Iris pigment epithelial cell (primary cell): ENCODE results near the gene MITF.

Source experiments
- DNase-seq: peaks from one replicate; pipeline ENCODE4 v3.0.0-alpha.2; 2011; ENCODE audit warnings: low read depth

Gene MITF

GRCh38 chr3:69755795-69756194 is 16.5 kb downstream of the MITF start:
- no peak for DNase-seq

DNA sequence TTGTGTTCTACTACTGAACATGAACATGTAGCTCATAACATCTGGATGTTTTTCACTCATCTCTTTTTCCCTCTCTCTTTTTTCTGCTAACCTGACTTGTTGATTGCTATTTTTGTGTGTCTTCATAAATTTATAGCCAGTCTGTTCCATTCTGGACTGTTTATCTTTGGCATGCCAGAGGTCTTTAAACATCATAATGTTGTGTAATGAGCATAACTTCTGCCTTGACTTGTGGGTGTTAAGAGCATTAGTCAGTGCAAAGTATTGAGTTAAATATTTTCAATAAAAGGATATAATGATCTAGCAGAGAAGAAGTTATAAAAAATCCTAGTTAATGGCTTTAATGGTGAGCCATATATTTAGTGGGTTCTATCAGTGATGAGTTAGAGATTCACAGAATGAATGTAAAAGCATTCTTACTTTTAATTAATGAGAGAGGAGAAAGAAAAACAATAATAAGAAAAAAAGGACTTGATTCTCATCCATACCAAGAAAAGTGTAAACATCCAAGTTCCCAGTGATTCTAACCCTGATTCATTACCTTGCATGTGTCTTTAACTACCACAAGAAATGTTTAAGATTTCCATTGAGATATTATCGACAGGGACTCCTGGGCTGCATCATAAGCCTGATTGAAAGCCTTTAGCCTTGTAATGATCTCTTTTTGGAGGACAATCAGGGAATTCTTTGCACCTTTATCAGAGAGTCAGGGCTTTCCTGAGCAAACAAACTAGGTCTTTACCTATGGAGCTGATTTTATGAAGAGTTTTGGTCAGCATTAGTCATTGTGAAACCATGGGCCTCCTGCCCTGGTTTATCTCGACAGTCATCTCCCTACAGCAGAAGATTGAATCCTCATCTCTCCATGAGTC is 22.9 kb downstream of the MITF start:
- peak; percentile 95 for DNase-seq

GRCh38 chr3:69762768-69763229 is 23.5 kb downstream of the MITF start:
- DNase-seq: no peak

GRCh38 chr3:69763458-69763857 is 24.2 kb downstream of the MITF start:
- DNase-seq: no peak

- DNase-seq: no peak
Observed at GRCh38 chr3:69764121-69764741, 25.0 kb downstream of the MITF start.

- DNase-seq: no peak
Observed at GRCh38 chr3:69764861-69765260, 25.6 kb downstream of the MITF start.

DNA sequence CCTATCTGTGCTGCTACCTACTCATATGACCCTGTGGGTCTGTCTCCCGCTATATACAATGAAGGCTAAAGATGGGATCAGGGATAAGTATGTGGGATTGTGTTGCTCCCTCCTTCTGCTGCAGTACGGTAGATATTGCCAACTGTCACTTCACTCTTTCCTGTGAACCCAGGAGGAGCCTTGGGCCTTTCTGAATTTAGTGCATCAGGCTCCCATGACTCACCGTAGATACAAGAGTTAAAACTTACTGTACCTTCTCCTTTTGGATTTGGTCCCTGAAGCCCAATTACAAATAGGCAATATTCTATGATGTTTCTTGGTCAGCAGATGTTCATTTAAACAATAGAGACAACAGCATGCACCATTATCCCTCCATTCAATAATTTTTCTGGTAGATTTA is 27.4 kb downstream of the MITF start:
- DNase-seq: no peak

DNA sequence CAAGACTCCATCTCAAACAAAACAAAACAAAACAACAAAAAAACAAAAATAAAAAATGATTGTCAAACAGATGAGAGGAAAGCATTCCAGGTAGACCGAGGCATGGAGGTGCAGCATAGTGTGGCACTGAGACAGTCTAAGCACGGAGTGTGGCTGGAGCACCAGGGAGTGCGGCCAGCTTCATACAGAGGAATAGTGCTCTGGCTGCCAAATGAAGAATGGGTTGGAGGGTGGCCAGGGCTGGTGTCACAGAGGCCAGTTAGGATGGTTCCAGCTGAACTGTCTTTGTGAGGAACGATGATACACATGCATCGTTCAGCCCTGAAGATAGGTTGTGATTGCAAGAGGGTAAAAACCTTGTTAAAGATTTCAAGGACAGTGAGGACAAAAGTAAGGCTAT is 28.3 kb downstream of the MITF start:
- DNase-seq: no peak

GRCh38 chr3:69768438-69768837 is 29.2 kb downstream of the MITF start:
- no peak for DNase-seq

GRCh38 chr3:69770219-69770618 is 31.0 kb downstream of the MITF start:
- peak; percentile 64 for DNase-seq

GRCh38 chr3:69770976-69771634 is 31.8 kb downstream of the MITF start:
- DNase-seq: peak; percentile 55

GRCh38 chr3:69772152-69772867 is 33.0 kb downstream of the MITF start:
- DNase-seq: no peak

DNA sequence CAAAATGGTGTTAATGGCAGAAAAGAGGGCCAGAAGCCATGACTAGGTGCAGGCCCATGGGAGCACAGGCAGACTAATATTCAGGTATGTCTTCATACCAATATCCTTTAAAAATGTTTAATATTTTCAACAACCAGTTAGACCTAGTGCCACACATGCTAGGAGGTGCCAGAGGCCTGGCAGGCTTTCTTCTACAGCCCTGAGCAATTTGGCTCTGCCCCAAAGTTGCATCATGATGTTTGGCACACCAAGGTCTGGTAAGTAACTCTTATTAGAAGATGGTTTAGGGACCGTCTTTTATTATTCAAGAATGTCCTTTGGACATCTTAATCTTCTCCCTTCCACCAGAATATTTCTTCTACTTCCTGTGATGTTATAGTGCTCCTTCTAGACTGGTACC is 34.8 kb downstream of the MITF start:
- DNase-seq: no peak

GRCh38 chr3:69775751-69776150 is 36.5 kb downstream of the MITF start:
- no peak for DNase-seq

- DNase-seq: no peak
Observed at GRCh38 chr3:69776289-69776688, 37.0 kb downstream of the MITF start.

DNA sequence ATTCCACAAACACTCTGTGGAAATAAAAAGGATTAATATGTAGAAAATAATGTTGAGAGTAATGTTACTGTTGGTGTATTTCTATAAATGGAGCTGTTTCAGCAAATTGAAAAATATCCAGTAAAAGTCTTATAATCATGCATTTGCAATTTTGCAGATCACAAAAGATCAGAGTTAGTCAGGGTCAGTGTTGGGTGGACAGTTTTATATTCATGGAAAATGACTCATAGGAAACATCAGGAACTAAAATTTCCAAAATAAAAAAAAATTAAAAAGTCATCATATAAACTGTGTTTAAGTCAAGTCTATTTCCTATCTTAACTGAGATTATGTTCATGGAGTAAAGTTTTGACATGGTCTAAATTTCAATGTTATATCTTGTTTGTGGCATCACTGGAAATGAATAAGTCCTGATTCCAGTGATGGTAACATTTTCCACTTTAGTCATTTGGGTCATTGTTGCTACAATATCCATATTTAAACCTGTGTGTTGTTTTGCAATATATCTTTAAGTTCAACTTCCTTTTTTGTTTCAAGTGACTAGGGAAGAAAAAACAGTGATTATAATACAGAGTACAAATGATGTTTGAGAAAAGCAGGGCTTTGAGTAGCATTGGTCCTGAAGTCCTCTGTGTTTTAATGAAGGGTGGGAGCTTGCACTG is 37.8 kb downstream of the MITF start:
- DNase-seq: no peak

GRCh38 chr3:69777582-69777967 is 38.3 kb downstream of the MITF start:
- no peak for DNase-seq

DNA sequence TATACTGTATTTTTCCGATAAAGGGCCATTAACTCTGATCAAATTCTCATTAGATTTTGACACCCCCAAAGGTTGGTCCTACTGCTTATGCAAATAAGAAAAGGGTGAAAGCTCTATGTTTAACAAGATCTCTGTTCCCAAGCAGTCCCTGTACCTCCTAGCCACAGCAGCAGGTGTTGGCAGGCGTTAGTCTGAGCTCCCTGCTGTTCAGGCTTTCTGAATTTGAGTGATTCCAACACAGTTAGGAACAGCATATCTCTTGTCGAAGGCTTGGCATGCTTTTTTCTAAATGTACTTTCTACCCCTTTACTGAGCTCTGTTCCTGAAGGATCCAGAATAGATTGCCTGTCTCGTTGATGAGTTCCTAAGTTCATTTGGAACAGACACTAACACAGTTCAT is 42.3 kb downstream of the MITF start:
- no peak for DNase-seq

GRCh38 chr3:69784954-69785514 is 45.8 kb downstream of the MITF start:
- peak; percentile 89 for DNase-seq

DNA sequence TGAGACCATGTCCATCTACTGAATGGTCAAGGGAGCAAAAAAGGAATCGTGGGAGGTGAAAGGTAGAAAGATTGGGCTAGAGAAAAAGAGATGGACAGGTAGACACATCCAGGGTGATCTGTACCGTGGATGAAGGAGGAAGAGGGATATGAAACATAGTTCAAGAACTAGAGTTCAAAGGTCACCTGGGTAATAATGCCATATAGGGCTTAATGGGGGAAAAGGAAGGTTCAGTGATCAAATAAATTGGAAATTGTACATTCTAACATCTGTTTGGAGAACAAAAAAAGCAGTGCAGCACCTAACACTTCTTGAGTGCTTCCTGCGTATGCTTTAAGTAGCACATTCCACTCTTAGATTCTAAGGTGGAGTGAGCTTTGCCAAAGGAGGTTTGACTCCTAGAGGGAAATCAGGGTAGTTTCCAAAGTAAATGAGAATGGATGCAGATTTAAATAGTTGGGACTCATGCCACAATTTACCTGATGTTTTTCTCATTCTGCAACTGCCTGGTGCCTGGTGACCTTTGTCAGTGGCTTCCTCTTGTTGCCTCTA is 46.6 kb downstream of the MITF start:
- DNase-seq: no peak

GRCh38 chr3:69786854-69787253 is 47.6 kb downstream of the MITF start:
- no peak for DNase-seq
